ENCODE results near the gene SLC25A30. TPM values are rescaled to one million over a fixed set of nuclear protein-coding genes. Genes with fewer than 3 reads are reported as not detected.
A peak's percentile ranks its signal among the peaks of the same experiment; 100 is the strongest.

The SLC25A30 gene
- total RNA-seq, 2 donors from 2014 or later, result 9.2 TPM

DNA sequence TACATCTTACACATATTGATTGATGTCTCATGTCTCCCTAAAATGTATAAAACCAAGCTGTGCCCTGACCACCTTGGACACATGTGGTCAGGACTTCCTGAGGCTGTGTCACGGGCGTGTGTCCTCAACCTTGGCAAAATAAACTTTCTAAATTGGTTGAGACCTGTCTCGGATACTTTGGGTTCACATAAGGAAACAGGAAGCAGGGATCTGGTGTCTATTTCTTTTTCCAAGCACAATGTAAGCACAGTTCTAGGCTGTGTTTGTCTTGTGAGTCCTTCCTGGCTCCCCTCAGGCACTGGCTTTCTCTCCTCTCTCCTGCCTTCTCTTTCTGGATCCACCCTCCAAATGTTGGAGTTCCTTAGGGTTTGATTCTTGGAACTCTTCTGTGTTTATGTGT is 49.6 kb downstream of the SLC25A30 start:
- Histone ChIP-seq H3K27me3 (no peaks in the 10 kb centered on the region), H3K4me3 (no peak overlapping the region), H3K36me3 (no peaks in the 10 kb centered on the region), H3K4me1 (no peaks in the 10 kb centered on the region), H3K27ac (no peak overlapping the region), H3K9me3 (no peaks in the 10 kb centered on the region), H3K9ac (ENCODE audit: low read depth in 2 of 2, low read length in 2 of 2) (no peak overlapping the region)
- intact Hi-C loops (cut with DNase I), result no loop called here
- DNase-seq, result no peak
- TF ChIP-seq, protein P1, sequence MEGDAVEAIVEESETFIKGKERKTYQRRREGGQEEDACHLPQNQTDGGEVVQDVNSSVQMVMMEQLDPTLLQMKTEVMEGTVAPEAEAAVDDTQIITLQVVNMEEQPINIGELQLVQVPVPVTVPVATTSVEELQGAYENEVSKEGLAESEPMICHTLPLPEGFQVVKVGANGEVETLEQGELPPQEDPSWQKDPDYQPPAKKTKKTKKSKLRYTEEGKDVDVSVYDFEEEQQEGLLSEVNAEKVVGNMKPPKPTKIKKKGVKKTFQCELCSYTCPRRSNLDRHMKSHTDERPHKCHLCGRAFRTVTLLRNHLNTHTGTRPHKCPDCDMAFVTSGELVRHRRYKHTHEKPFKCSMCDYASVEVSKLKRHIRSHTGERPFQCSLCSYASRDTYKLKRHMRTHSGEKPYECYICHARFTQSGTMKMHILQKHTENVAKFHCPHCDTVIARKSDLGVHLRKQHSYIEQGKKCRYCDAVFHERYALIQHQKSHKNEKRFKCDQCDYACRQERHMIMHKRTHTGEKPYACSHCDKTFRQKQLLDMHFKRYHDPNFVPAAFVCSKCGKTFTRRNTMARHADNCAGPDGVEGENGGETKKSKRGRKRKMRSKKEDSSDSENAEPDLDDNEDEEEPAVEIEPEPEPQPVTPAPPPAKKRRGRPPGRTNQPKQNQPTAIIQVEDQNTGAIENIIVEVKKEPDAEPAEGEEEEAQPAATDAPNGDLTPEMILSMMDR (IDR thresholded peaks at IDR 0.05), result no peak

DNA sequence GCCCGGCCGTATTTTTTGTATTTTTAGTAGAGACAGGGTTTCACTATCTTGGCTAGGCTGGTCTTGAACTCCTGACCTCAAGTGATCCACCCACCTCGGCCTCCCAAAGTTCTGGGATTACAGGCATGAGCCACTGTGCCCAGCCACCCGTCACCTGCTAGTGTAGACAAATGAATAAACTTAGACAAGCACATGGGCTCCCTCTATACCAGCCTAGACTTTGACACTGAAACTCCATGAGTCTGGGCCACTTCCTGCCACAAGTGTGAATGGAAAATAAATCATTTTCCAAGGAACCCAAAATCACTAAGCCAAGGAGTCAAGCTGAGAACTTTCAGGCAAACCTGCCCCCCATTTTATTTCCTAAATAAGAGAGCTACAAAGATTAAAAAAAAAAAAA is 50.2 kb downstream of the SLC25A30 start:
- no peak for DNase-seq
- intact Hi-C loops (cut with DNase I), result no loop called here
- H3K27me3 ChIP-seq, result no peaks in the 10 kb centered on the region
- TF ChIP-seq, protein P1 (IDR thresholded peaks at IDR 0.05), result no peak
- peak overlapping the region; percentile 53 for H3K27ac ChIP-seq
- H3K4me3 ChIP-seq, result no peak overlapping the region
- H3K36me3 ChIP-seq, result no peaks in the 10 kb centered on the region
- H3K9ac ChIP-seq (ENCODE audit: low read depth in 2 of 2, low read length in 2 of 2), result no peak overlapping the region
- H3K4me1 ChIP-seq, result no peaks in the 10 kb centered on the region
- H3K9me3 ChIP-seq, result no peaks in the 10 kb centered on the region

DNA sequence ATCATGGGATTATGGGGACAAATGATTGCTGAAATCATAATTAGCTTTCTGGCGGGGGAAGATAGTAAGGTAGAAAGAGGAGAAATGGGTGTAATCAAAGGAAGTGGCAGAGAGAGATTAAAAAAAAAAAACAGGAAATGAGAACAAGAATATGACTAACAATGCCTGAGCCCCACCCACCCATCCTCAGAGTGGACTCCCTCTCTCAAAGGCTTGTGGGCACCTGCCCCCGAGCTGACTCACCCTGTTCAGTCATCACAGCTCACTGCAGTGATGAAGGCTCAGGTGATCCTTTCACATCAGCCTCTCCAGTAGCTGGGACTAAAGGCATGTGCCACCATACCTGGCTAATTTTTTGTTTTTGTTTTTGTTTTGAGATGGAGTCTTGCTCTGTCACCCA is 50.8 kb downstream of the SLC25A30 start:
- TF ChIP-seq, protein P1 (IDR thresholded peaks at IDR 0.05), result no peak
- H3K27ac ChIP-seq, result peak overlapping the region; percentile 53

DNA sequence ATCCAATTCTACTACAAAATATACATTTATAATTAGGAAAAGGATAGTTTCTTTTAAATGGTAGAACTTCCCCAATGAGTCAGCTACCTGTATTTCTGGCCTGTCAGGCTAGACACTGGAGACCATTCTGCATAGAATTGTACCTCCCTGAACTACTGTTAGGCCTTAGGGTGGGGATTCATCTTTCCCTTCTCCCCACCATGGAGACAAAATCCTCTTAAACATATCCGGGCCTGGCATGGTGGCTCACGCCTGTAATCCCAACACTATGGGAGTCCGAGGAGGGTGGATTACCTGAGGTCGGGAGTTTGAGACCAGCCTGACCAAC is 52.7 kb downstream of the SLC25A30 start:
- H3K9ac ChIP-seq (ENCODE audit: low read depth in 2 of 2, low read length in 2 of 2), result no peak overlapping the region
- TF ChIP-seq, protein P1 (IDR thresholded peaks at IDR 0.05), result no peak
- no peaks in the 10 kb centered on the region for H3K36me3 ChIP-seq
- H3K9me3 ChIP-seq, result no peaks in the 10 kb centered on the region
- H3K4me3 ChIP-seq, result no peak overlapping the region
- no peaks in the 10 kb centered on the region for H3K4me1 ChIP-seq
- H3K27me3 ChIP-seq, result no peaks in the 10 kb centered on the region
- intact Hi-C loops (cut with DNase I), result no loop called here
- DNase-seq, result no peak
- no peak overlapping the region for H3K27ac ChIP-seq

More for the DNA sequence above, 50.8 kb downstream of the SLC25A30 start:
- no peaks in the 10 kb centered on the region for H3K9me3 ChIP-seq
- H3K4me1 ChIP-seq, result no peaks in the 10 kb centered on the region
- H3K27me3 ChIP-seq, result no peaks in the 10 kb centered on the region
- no peak overlapping the region for H3K4me3 ChIP-seq
- no peak overlapping the region for H3K9ac ChIP-seq (ENCODE audit: low read depth in 2 of 2, low read length in 2 of 2)
- H3K36me3 ChIP-seq, result no peaks in the 10 kb centered on the region
- intact Hi-C loops (cut with DNase I), result no loop called here
- peak; percentile 82 for DNase-seq

DNA sequence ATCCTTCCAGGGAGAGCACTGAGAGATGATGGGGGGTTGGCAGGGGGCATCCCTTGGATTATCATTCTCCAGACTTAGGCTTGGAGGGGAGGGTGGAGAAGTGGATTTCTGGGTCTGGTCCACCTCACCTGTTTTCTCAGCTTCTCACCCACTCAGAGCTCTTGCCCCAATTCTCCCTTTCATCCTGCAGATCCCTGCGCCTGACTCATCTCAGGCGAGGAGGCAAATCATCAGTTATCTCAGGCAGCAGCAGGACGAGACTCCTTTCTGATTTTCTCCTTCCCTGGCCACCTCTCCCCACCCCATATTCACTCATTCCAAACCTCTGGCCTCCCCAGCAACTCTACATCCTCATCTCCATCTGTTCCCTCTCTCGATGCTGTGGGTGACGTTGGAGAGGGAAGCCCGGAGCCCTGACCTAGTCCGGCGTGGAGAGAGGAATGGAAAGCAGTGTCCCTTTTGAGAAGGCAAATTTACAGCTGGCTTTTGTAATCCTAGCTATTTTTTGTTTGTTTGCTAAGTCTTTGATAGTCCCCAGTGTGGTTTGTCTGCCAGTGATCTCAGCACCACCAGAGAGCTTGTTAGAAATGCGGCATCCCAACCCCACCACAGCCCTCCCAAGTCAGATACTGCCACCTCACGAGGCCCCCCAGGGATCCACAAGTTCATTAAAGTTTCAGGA is 53.2 kb downstream of the SLC25A30 start:
- H3K27ac ChIP-seq, result no peak overlapping the region

More for the DNA sequence above, 53.2 kb downstream of the SLC25A30 start:
- H3K4me1 ChIP-seq, result no peaks in the 10 kb centered on the region
- DNase-seq, result no peak
- H3K9ac ChIP-seq (ENCODE audit: low read depth in 2 of 2, low read length in 2 of 2), result no peak overlapping the region
- H3K9me3 ChIP-seq, result no peaks in the 10 kb centered on the region
- no peaks in the 10 kb centered on the region for H3K27me3 ChIP-seq
- no peak overlapping the region for H3K4me3 ChIP-seq
- TF ChIP-seq, protein P1 (IDR thresholded peaks at IDR 0.05), result no peak
- no peaks in the 10 kb centered on the region for H3K36me3 ChIP-seq
- intact Hi-C loops (cut with DNase I), result no loop called here
